Right renal pelvis (tissue), 4 donors: ENCODE measurements around the gene YPEL2. TPM values are rescaled to one million over a fixed set of nuclear protein-coding genes. Genes with fewer than 3 reads are reported as not detected.
"Not testable (repeated sequence)": the region's sequence is repeated elsewhere in the genome, so short reads cannot be mapped to it uniquely, and the experiment has no call there.

Experiments
- DNase-seq, 4 donors: peaks; one replicate each; pipeline ENCODE4 v3.0.0-alpha.2; 2013; ENCODE audit warnings: low read depth in 4 of 4, low spot score in 3 of 4, missing footprints in 1 of 4
- polyA plus RNA-seq, 4 donors: library from polyadenylated mRNA; unstranded; fragments of 120-200 nt; gene quantifications; one replicate each; pipeline ENCODE4 v1.2.1, GENCODE V29; 2013; ENCODE audit not compliant: insufficient read length in 4 of 4

YPEL2 gene
- polyA plus RNA-seq, 4 donors: 28.2 to 40.4 (median 36.0) TPM

DNA sequence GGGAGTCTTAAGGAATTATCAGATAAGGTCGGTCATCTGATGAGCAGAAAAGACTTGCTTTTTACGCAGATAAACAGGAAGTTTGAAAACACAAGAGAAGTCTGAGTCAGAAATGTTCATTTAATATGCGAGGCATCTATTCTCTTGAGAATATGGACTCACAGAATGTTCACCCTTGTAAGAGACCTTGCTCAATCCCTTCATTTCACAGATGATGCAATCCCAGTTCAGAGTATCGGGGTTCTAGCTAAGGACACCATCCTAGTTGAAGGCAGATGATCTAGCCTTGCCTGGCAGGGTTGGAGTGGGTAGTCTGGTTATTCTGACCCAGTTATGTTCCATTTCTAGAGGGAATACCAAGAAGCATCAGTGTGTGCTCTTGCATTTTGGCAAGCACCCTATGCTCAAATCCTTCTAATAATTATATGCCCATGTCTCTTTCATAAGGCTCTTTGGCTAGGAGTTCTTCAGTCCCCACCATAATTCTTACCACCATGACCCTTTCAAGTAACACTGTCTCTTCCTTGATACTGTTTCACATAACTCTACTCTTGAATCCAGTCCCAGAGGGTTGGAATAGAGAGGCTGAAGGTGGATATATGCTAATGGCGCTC, 42.5 kb downstream of the YPEL2 start:
- no peak for DNase-seq

DNA sequence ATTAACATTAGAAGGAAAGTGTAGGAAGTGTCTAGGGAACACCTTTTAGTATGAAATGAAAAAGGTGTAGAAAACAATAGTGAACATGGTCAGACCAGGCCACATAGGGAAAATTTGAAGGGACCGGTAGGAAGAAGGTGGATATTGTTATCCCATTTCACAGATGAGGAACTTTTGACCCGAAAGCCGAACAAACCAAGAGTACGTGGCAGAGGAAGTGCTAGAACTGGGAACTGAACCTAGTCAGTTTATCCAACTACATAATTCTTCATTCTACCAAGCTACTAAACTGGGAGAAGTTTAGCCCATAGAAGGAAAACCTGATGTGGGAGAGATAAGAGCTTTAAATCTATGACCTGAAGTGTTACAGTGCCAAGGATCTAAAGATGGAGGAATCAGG, 43.2 kb downstream of the YPEL2 start:
- no peak for DNase-seq

DNA sequence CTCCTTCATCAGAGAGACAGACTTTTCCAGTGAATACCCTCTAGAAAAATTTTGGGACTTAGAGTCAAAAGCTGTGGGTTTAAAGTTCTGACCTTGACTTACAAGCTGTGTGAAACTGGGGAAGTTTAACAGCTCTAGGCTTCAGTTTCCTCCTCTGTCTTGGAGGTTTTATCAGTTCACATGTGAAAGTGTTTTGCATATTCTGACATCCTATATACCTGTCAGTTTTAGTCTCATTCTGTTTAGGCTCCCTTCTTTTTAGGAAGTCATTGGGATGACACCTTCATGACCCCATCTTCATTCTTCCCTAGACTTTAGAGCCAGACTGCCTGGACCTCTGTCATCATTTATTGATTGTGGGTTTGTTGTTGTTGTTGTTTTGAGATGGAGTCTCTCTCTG, 44.4 kb downstream of the YPEL2 start:
- no peak for DNase-seq

DNA sequence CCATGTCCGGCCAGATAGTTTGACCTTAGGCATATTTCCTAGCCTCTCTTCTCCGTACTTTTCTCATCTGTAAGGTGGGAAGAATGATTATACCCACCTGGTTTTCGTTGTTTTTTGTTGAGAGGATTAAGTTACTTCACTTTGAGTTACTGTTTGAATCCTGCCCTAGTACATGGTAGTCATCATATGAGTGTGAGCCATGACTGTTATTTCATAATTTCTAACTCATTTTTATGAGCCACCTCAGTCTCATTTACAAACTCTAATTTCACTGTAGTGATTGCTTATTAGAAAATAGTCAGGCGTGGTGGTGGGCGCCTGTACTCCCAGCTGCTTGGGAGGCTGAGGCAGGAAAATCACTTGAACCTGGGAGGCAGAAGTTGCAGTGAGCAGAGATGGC, 45.1 kb downstream of the YPEL2 start:
- no peak for DNase-seq

DNA sequence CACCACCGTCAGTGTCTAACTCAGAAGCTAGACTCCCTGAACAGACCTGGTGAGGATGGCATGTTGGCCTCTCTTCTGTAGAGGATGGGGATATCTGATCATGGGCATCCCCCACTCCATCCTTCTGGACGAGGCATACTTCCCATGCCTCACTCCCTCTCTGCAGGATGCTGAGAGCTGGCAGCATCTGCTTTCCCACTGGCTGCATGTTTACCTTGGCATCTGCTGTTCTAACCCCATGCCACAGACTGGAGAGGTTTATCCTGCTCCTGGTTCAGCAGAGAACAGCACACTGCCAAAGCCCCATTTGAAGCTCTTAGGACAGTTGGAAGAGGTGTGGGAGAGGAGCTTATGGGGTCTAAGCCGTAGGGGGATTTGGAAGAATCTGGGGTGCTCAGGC, 46.0 kb downstream of the YPEL2 start:
- no peak for DNase-seq

DNA sequence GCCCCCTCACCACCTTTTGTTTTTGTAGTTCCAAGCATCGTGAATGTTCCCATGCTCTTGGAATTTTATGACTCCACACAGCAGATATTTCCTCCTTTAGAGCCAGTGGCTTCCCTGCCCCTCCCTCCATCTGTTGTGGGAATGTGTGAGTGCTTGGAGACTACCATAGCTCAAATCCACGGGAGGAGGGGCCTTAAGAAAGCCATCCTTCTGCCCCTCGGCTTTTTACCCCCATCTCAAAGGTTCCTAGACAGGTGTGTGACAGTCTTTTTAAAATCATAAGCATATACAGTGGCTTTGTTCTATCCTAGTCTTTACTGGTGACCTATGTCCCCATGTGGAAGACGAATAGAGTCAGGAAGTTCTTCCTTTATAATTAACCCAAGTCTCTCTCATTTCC, 47.2 kb downstream of the YPEL2 start:
- no peak for DNase-seq

DNA sequence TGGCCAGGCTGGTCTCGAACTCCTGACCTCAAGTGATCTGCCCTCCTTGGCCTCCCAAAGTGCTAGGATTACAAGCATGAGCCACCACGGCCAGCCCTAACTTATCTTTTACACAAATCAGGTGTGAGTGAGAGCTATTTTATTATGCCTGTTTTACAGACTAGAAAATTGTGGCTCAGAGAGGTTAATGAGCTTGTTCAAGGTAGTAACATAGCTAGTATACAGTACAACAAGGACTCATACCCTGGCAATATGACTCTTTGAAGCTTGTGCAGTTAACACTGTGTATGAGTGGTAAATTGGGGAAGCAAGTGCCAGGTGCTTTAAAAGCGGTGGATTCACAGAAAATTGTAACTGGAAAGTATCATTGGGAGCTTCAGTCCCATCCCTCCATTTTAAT, 49.0 kb downstream of the YPEL2 start:
- no peak for DNase-seq

DNA sequence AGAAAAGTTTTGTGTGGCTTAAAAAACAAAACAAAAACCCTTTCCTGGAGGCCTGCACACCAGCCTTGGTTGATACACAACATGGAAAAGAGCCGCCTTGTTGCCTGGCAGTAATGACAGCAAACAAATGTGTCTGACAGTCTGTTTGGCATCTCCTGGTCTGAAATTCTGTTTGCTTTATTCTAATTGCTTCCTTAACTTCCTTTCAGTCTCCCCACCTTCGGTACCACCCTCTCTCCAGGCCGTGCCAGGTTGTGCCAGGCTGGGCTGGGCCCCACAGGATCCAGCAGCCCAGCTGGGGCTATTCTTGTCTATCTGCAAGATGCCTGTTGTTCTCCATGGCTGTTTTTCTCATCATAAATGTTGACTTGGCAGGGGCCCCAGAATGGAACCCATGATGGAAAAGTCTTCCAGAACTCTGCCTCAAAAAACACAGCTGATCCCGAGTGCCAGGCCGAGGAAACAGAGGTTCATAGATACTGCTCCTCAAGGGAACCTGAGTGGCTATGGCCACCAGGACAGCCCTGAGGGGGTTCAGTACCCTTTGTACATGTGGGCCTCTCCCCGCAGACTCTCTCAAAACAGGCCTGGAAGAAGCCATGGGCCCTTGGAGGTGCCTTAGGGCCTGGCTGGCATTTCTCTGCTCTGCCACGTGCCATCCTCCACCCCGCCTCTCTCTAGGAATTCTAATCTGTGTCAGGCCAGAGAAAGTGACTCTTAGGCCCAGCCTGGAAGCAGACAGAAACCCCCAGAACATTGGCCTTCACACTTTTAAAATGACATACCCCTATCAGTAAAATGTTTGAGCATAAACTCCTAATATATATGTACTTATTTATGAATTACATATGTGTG, 50.5 kb downstream of the YPEL2 start:
- DNase-seq: no peak

DNA sequence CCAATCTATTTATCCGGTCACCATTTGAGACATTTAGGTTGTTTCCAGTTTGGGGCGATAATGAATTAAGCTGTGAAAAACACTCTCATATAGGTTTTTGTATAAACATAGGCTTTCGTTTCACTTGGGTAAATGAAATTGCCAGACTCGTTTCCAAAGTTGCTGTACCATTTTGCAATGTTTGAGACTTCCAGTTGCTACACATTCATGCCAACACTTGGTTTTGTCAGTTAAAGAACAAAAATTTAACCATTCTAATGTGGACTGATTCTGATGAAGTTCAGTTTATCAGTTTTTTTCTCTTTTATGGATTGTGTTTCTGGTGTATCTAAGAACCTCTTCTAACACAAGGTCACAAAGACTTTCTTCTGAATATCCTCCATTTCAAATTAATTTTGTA, 52.4 kb downstream of the YPEL2 start:
- no peak for DNase-seq

DNA sequence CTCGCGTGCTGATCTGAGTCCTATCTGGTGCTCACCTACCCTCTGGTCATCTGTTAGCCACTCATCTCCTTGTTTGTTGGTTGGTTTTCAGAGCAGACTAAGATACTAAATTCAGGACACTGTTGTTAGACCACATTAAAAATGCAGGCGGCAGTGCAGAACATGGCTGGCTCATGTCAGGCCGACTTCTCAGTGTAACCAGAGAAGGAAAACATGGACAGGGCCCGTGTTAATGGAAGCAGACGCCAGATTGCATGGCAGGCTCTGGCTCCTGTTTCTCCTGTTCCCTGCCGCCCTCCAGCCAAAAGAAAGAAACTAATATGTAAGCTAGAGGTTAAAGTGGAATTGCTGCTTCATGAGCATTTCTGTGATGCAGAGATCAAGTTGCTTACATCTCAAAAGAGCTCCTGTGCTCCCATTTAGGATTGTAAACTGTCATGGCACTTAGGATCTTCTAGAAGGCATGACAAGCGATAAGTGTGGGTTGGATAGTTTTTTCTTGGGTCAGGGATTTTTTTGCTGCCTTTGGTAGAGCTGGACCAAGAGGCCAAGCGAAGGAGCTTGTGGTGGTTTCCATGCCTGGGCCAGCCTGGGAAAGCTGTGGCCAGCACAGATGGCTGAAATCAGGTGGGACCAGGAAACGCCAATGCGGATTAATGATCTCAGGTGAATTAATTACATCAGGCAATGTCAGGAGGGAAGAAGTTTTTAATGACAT, 56.1 kb downstream of the YPEL2 start:
- no peak for DNase-seq

DNA sequence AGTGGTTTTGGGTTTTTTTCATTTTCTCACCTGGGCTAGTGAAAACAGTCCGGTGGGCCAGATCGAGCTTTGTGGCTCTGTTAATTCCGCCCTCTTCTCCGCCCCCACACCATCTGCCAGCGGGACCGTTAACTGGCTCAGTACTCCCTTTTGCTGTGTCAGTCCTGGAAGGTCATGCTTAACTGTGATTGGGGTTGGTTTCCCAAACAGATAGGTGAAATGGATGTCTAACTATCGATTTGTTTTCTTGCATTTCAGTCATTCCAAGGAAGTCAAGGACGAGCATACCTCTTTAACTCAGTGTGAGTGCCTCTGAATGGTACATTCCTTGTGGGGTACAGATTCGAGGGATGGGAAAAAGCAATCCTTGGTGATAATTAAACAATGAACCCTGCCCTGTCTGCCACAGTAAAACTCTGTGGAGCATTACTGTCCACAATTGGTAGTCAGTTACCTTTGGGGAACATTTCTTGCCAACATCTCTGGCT, 56.7 kb downstream of the YPEL2 start:
- DNase-seq: no peak

DNA sequence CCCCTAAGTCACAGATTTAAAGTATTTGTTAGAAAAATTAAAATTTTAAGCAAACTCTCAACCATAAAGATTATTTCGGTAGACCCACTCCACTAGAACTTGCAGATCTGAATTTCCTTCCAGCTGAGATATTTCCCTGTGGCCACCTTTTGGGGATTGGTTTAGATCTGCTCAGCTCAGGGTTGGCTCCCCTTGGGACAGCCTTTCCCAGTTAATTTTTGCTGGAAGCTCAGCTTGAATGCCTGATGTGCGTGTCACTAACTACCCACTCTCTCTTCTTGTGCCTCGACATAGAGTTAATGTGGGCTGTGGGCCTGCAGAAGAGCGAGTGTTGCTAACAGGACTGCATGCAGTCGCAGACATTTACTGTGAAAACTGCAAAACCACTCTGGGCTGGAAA, 57.6 kb downstream of the YPEL2 start:
- no peak for DNase-seq

DNA sequence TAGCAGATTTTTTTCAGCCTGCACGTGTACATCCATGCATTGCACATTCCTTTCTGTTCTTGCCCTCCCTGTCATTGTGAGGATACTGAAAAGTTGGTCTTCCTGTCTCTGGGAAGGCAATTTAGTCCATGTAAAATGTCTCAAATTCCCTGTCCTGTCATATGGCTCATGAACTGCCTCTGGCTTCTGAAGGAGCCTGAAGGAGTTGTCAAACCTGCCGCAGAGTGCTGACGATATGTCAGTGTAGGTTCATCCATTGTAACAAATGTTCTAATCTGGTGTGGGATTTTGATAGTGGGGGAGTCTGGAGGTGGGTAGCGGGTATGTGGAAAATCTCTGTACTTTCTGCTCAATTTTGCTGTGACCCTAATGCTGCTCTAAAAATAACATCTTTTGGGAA, 59.6 kb downstream of the YPEL2 start:
- DNase-seq: no peak

DNA sequence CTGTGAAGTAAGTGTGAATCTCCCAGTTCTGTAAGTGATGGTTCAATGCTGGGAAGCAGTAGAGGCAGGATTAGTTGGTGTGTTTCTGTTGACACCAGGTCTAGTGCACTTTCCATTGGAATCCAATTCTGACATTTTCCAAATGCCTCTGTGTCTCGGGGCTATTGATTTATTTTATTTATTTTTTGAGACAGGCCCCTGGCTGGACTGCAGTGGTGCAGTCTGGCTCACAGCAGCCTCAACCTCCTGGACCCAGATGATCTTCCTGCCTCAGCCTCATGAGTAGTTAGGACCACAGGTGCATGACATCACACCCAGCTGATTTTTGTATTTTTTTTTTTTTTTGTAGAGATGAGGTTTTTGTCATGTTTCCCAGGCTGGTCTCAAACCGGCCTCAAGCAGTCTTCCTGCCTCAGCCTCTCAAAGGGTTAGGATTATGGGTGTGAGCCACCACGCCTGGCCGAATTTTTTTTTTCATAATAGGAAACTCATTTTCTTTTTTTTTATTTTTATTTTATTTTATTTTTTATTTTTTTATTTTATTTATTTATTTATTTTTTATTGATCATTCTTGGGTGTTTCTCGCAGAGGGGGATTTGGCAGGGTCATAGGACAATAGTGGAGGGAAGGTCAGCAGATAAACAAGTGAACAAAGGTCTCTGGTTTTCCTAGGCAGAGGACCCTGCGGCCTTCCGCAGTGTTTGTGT, 61.7 kb downstream of the YPEL2 start:
- no peak for DNase-seq

DNA sequence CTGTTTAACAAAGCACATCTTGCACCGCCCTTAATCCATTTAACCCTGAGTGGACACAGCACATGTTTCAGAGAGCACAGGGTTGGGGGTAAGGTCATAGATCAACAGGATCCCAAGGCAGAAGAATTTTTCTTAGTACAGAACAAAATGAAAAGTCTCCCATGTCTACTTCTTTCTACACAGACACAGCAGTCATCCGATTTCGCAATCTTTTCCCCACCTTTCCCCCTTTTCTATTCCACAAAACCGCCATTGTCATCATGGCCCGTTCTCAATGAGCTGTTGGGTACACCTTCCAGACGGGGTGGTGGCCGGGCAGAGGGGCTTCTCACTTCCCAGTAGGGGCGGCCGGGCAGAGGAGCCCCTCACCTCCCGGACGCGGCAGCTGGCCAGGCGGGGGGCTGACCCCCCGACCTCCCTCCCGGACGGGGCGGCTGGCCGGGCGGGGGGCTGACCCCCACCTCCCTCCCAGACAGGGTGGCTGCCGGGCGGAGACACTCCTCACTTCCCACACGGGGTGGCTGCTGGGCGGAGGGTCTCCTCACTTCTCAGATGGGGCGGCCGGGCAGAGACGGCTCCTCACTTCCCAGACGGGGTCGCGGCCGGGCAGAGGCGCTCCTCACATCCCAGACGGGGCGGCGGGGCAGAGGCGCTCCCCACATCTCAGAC, 62.4 kb downstream of the YPEL2 start:
- DNase-seq: not testable (repeated sequence)

DNA sequence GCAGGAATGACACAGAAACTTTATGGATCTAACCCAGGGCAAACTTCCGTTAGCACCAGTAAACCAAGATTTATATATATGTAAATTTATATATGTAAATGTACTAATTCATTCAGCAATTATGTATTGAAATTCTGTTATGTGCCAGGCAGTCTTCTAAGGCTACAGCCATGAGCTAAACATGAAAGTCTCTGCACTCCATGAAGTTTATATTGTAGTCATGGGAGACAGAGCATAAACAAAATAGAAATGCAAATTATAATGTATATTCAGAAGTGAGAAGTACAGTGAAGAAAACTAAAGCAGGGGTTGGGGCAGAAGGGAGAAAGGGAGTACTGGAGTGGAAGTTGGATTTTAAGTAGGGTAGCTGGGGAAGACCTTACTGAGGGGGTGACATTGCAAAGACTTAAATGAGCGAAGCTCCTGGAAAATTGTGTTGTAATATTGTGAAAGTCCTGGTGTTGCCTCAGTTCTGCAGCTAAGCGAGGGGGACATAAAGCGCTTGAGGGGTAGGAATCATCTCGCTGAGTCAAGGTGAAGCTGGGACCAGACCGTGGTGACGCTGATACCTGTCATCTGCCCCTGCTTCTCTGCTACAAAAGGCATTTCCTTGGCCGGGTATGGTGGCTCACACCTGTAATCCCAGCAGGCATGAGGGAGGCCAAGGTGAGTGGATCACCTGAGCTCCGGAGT, 64.8 kb downstream of the YPEL2 start:
- DNase-seq: no peak

DNA sequence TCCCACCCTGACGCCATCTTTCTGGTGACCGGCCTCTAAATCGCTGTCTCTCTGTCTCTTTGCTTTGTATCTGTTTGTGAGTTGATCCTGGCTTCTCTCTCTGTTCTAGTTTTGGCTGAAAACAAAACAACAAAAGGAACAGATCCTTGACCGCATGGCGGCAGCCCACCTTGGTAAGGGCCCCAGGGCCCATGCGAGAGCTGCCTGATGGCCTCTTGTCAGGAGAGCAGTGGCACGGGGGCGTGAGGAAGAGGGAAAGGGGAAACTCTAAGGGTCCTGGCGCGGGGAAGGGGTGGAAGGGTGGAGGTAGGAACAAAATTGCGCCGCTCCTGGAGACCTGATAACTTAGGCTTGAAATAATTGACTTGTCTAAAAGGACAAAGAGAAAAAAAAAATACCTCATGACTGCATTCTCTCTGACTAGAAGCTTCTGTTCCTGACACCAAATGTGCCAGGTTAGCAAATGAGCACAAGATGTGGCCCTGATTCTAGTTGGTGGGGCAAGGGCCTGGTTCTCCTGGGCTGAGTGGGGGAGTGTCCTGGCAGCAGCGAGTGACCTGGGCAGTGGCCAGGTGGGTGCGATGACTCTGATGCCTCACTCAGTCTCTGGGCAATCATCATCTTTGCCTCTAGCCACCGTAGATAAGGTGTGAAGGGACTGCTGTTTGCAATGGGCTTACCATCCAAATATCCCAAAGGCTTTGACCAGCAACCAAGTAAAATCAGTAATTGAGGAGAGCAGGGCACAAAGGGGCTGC, 66.0 kb downstream of the YPEL2 start:
- no peak for DNase-seq

DNA sequence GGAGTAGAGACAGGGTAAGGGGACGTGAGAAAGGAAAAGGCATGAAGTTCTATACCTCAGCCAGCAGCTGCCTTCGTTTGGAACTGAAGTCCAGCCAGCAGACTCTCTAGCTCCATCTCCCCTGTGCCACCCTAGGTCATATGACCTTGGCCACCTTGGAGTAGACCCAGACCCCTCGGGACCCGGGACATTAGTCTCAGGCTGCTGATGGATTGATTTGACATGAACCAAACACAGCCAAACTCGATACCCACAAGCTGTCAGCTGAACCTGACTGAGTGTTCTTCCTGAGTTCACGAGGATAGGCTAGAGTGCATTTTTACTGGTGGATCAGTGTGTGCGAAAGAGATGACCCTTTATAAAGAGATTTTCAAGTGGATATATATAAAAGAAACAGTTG, 68.5 kb downstream of the YPEL2 start:
- no peak for DNase-seq

DNA sequence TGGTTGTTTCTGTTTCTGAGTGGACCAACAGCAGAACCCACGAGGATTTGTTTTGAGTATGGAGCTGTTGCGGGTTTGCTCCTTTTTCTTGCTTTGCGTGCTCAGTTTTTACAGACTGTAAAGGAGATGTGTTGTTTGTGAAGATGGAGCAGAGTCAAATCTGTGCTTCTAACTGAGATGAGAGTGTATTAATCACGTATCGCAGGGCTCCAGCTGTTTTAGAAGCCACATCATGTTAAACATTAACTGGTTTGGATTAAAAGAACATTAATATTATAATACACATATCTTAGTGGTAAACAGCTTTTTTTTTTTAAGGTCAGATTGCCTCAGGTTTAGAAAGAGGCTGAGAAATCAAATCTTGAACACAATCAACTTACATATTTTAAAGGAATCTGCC, 69.4 kb downstream of the YPEL2 start:
- no peak for DNase-seq
